Measurements from ENCODE around the gene DPP7. TPM values are rescaled to one million over a fixed set of nuclear protein-coding genes. Genes with fewer than 3 reads are reported as not detected.

Gene DPP7
- total and polyA plus RNA-seq, 9 of the 15 experiments (the other 6 are each of a cell fraction or from before 2014, with no cell fraction given), result 0.99 to 365 (median 132) TPM

GRCh38 chr9:137105814-137106661, 8.5 kb downstream of the DPP7 start:
- H3K4me1 ChIP-seq (replicated peaks in 1 of 2; ENCODE audit: control insufficient read depth in 2 of 2, insufficient read depth in 2 of 2, low read length in 2 of 2), result peaks cover 0 to 42% of the 10 kb centered on the region in 2 experiments; a peak in 2 of 5 replicates
- no peaks in the 10 kb centered on the region for H3K79me2 ChIP-seq (ENCODE audit: control insufficient read depth, insufficient read depth, low read length)
- POLR2A ChIA-PET, result interaction anchor here (0.5 to 1.4 kb wide), 7 partner anchors 9 to 195 kb away, joined by 3 to 5 read pairs (median 4); partner anchors contain the start of genes DPP7 and MAN1B1
- H3K9ac ChIP-seq (ENCODE audit: insufficient read depth in 1 of 2, low read depth in 2 of 2, low read length in 2 of 2), result peak overlapping the region in 1 of 2 experiments; percentile 45; a peak in 1 of 4 replicates
- CTCF ChIA-PET (ENCODE audit: low intra/inter-chr PET ratio), result no interaction called here
- TF ChIP-seq HIVEP1 (CRISPR knock-in tag; IDR thresholded peaks at IDR 0.05) (no peak), NR2C1 (IDR thresholded peaks at IDR 0.05) (no peak), NR2C1 (tag; IDR thresholded peaks at IDR 0.05) (no peak)
- TF ChIP-seq, protein P1, sequence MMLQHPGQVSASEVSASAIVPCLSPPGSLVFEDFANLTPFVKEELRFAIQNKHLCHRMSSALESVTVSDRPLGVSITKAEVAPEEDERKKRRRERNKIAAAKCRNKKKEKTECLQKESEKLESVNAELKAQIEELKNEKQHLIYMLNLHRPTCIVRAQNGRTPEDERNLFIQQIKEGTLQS (IDR thresholded peaks at IDR 0.05), result no peak
- TF ChIP-seq, protein P1 (CRISPR knock-in tag; conservative IDR thresholded peaks at IDR 0.05), result no peak
- H3K27ac ChIP-seq (ENCODE audit: extremely low read depth, low read depth, low read length), result no peak overlapping the region
- ATAC-seq (no peak), FAIRE-seq (no peak), DNase-seq (ENCODE audit: extremely low read depth in 1 of 4, low spot score in 3 of 4) (no peak)
- no peaks in the 10 kb centered on the region for H4K20me1 ChIP-seq (replicated peaks; ENCODE audit: control insufficient read depth, insufficient read depth, low read length)
- peaks cover 22% of the 10 kb centered on the region for H3K9me3 ChIP-seq (replicated peaks; ENCODE audit: control insufficient read depth, insufficient read depth, low read depth, low read length)
- WGBS (ENCODE audit: insufficient coverage, low coverage, missing lambda C conversion rate), result 94% methylated on average over 26 of the region's 31 CpGs
- H3K4me3 ChIP-seq, result no peak overlapping the region
- no peak overlapping the region for H2AFZ ChIP-seq (ENCODE audit: low read depth, low read length)
- in situ Hi-C loops (cut with MboI), result no loop called here
- H3K36me3 ChIP-seq (ENCODE audit: control insufficient read depth, insufficient read depth, low read length), result peaks cover 97% of the 10 kb centered on the region
- BruUV-seq (replicated peaks), result no TSS peak
- H3K9me1 ChIP-seq (ENCODE audit: control insufficient read depth, insufficient read depth, low read length), result no peaks in the 10 kb centered on the region
- H3K27me3 ChIP-seq (ENCODE audit: control insufficient read depth in 2 of 2, insufficient read depth in 2 of 2, low read length in 2 of 2), result no peaks in the 10 kb centered on the region
- intact Hi-C loops (cut with micrococcal nuclease), result no loop called here
- no peak overlapping the region for H3K4me2 ChIP-seq (ENCODE audit: insufficient read depth, low read length)

Data from K562 (cell line).